NCI-H2171 (cell line): Measurements from ENCODE around the gene NCAM1.

Experiments used
- DNase-seq: peaks from one replicate; lab custom pipeline; 2025; lab: John Stamatoyannopoulos, UW

The NCAM1 gene

GRCh38 chr11:113085446-113085845 is 124.2 kb downstream of the NCAM1 start:
- DNase-seq: no peak

- no peak for DNase-seq
Observed at GRCh38 chr11:113087706-113088105, 126.5 kb downstream of the NCAM1 start.

- DNase-seq: no peak
Observed at GRCh38 chr11:113090716-113091480, 129.7 kb downstream of the NCAM1 start.

- no peak for DNase-seq
Observed at GRCh38 chr11:113091481-113091780, 130.2 kb downstream of the NCAM1 start.

GRCh38 chr11:113096648-113097047 is 135.4 kb downstream of the NCAM1 start:
- no peak for DNase-seq

GRCh38 chr11:113103932-113104690 is 142.9 kb downstream of the NCAM1 start:
- DNase-seq: no peak

GRCh38 chr11:113104691-113105251 is 143.6 kb downstream of the NCAM1 start:
- no peak for DNase-seq

GRCh38 chr11:113105592-113105991 is 144.4 kb downstream of the NCAM1 start:
- no peak for DNase-seq

GRCh38 chr11:113106507-113106906 is 145.3 kb downstream of the NCAM1 start:
- DNase-seq: no peak

GRCh38 chr11:113110046-113110445 is 148.8 kb downstream of the NCAM1 start:
- no peak for DNase-seq

GRCh38 chr11:113111156-113111555 is 149.9 kb downstream of the NCAM1 start:
- DNase-seq: no peak

GRCh38 chr11:113112307-113112706 is 151.1 kb downstream of the NCAM1 start:
- DNase-seq: no peak

- DNase-seq: peak; percentile 35
Observed at GRCh38 chr11:113113801-113114704, 152.8 kb downstream of the NCAM1 start.

- DNase-seq: no peak
Observed at GRCh38 chr11:113114705-113115027, 153.4 kb downstream of the NCAM1 start.

GRCh38 chr11:113118104-113118503 is 156.9 kb downstream of the NCAM1 start:
- no peak for DNase-seq

GRCh38 chr11:113119074-113119473 is 157.9 kb downstream of the NCAM1 start:
- no peak for DNase-seq

- no peak for DNase-seq
Observed at GRCh38 chr11:113119966-113120736, 158.9 kb downstream of the NCAM1 start.

- DNase-seq: no peak
Observed at GRCh38 chr11:113121746-113122145, 160.5 kb downstream of the NCAM1 start.

GRCh38 chr11:113124006-113124405 is 162.8 kb downstream of the NCAM1 start:
- no peak for DNase-seq

- no peak for DNase-seq
Observed at GRCh38 chr11:113124578-113124977, 163.4 kb downstream of the NCAM1 start.

GRCh38 chr11:113129261-113129992 is 168.2 kb downstream of the NCAM1 start:
- DNase-seq: no peak
